Measurements from ENCODE around the gene LMAN2.

DNA sequence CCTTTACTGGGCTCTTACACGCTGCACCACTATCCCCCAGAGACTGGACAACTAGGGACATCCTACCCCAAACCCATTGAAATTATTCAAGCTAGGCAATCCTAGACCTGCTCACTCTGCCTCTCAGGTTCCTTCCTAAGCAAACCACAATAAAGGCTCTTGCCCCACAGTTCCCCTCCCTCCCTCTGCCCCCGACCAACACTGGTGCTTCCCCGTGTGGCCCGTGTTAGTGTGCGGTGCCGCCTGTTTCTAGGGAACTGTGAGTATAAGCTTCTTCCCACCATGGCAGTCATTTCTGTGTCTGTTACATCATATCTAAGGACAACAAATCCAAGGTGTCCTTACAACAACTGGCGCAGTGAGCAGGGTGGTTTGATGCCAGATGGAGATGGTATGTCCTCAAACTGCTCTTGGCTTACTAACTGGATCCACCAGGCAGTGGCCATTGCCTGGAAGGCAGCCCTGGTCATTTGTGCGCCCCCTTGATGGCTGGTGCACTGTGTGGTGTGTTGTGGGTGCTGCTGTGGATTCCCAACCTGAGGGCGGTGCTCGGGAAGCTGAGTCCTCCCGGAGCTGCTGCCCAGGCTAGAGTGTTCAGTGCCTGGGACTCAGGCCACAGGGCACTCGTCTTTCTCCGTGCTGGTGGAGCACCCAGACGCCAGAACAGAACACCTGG, 31.4 kb downstream of the LMAN2 start:
- no peak for TF ChIP-seq POLR2A (IDR thresholded peaks at IDR 0.05)
- TF ChIP-seq, protein P1, sequence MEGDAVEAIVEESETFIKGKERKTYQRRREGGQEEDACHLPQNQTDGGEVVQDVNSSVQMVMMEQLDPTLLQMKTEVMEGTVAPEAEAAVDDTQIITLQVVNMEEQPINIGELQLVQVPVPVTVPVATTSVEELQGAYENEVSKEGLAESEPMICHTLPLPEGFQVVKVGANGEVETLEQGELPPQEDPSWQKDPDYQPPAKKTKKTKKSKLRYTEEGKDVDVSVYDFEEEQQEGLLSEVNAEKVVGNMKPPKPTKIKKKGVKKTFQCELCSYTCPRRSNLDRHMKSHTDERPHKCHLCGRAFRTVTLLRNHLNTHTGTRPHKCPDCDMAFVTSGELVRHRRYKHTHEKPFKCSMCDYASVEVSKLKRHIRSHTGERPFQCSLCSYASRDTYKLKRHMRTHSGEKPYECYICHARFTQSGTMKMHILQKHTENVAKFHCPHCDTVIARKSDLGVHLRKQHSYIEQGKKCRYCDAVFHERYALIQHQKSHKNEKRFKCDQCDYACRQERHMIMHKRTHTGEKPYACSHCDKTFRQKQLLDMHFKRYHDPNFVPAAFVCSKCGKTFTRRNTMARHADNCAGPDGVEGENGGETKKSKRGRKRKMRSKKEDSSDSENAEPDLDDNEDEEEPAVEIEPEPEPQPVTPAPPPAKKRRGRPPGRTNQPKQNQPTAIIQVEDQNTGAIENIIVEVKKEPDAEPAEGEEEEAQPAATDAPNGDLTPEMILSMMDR (IDR thresholded peaks at IDR 0.05) = no peak
